NCI-H1417 (cell line): ENCODE results near the gene ZFHX2.

ENCODE experiments used
- DNase-seq, 3 experiments: peaks; one replicate each; lab custom pipeline; 2025; lab: John Stamatoyannopoulos, UW

The ZFHX2 gene

DNA sequence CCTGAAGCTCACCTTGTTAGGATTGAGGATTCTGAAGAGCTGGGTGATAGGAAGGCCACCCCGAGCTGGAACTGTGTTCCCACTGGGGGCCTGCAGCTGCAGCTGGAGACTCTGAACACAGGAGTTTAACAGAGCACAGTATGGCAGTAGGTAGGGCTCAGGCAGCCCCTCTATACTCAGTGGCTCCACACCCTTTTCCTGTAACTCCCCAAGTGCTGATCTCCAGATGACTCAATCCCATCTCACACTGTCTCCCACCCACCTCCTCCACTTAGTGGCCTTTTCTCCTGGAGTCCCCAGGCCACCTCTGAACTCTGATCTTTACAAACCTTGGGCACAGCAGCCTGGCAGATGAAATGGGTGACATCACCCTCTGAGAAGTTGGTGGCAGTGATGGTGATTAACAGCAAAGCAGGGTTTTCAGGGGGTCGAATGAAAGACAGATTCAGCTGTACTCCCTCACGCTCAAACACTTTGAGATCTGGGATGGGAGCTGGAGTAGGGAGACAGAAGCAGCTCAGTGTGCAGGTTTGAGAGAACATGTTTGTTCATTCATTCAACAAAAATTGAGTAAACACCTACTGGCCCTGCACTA lies 8.5 kb upstream of the ZFHX2 start:
- no peak for DNase-seq

DNA sequence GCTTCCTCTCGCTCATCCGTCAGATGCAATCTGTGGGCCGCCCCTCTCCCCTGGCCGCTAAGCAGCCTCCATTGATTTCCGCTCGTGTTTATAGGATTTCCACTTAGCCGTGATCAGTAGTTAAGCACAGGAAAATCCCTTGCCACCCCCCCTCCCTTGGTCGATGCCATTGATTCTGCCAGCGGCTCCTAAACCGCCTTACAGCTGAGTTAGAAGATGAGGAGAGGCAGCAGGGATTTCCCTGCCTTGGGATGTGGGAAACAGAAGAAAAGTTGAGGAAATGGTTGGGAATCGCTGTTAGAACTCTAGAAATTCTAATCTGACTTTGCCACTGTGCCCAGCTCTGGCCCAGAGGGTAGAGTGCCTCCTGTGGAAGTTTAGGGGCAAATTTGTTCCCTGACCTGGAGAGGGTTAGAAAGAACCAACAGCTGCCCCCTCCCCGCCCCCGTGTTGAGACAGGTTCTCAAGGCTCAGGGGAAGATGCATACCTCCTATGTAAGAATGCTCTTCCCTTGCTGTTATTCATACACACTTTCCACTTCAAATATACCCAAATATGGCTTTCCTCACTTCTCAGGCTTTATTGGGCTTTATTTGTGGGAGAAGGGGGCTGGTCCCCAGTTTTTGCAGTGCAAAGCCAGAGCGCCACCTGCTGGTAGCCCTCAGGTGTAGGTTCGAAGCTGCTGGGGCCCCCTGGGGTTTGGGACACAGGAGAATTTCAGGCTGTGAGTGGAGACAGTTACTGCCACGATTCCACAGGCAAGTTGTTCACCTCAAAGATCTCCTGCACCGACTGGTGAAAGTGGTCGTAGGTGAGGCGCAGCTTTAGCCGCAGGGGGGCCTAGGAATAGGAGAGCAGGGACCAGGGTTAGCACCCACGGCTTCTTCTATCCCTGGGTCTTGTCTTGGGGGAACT lies 7.7 kb upstream of the ZFHX2 start:
- DNase-seq: peak; percentile 40 to 73 (median 49)

DNA sequence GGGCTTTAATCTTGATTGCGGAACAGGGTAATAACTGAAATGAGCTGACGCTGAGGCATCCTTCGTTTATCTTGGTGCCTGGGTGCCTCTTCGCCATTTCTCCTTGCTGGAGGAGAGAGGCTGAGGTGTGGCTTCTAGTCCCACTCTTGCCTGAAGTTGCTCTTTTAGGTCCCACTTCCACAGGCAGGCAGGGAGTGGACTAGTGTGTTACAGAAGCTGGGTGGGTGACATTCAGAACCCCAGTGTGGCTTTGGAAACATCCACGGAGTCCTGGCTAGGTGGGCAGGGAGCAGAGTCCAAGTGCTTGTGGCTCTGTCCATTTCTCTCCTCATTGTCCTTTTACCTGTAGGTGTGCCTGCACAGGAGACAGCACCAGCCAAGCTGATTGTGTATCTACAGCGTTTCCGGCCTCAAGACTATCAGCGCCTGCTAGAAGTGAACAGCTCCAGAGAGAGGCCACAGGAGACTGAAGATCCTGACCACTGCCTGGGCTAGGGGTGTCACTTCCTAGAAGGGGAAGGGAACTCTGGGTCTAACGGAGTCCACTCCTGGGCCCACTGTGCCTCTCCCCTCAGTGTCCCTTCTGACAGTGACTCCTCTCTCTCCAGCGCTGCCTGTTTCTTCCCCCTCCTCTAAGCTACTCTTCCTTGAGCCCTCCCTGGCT lies 6.9 kb upstream of the ZFHX2 start:
- no peak for DNase-seq

DNA sequence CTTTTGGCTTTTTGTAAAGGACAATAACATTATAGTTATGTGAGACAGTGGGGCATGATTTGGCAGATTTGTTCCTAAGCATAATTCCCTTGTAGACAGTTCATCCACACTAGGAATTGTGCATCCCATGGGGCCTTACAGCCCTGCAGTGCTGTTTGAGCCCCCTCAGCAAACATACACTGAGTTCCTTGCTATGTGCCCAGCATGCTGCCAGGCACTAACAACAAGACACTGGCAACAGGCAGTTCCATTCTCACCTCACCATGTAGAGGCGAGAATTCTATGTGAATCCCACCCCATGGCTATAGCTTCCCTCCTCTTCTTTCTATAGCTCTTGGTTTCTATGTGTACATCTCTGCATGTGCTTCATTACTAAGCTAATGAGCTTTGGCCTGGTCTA lies 6.4 kb upstream of the ZFHX2 start:
- DNase-seq: no peak

DNA sequence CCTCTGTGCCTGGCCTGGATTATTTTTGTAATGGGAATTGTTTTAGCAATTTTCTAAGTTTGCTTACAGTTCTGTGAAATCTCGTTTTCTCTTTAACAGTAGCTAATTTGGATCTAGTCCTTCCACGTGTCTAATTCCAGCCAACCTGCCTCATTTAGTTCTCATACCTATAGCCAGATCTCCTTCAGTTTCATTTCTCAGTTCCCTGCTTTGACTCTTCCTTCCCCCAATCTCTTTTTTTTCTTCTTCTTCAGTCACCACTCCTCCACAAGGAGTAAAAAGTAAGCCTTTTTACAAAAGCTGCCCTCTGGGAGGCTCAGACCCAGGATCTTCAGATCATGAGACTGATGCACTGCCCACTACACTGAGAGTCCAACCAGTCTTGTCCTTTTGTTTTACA lies 6.0 kb upstream of the ZFHX2 start:
- DNase-seq: no peak

DNA sequence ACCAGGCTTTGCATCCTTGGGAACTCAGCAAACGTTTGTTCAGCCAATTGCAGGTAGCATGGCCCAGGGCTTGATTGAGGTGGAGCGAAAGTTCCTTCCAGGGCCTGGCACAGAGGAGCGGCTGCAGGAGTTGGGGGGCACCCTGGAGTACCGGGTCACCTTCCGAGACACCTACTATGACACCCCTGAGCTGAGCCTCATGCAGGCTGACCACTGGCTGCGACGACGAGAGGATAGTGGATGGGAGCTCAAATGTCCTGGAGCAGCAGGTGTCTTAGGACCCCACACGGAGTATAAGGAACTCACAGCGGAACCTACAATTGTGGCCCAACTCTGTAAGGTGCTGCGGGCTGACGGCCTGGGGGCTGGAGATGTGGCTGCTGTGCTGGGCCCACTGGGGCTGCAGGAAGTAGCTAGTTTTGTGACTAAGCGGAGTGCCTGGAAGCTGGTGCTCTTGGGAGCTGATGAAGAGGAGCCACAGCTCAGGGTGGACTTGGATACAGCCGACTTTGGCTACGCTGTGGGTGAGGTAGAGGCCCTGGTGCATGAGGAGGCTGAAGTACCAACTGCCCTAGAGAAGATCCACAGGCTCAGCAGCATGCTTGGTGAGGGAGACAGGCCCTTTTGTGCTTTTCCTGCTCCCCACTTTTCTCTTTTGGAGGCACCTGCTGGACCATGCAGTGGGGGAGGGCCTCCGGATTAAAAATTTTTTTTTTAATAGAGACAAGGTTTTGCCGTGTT lies 5.3 kb upstream of the ZFHX2 start:
- DNase-seq: peak in 2 of 3 experiments; percentile 41 to 42

DNA sequence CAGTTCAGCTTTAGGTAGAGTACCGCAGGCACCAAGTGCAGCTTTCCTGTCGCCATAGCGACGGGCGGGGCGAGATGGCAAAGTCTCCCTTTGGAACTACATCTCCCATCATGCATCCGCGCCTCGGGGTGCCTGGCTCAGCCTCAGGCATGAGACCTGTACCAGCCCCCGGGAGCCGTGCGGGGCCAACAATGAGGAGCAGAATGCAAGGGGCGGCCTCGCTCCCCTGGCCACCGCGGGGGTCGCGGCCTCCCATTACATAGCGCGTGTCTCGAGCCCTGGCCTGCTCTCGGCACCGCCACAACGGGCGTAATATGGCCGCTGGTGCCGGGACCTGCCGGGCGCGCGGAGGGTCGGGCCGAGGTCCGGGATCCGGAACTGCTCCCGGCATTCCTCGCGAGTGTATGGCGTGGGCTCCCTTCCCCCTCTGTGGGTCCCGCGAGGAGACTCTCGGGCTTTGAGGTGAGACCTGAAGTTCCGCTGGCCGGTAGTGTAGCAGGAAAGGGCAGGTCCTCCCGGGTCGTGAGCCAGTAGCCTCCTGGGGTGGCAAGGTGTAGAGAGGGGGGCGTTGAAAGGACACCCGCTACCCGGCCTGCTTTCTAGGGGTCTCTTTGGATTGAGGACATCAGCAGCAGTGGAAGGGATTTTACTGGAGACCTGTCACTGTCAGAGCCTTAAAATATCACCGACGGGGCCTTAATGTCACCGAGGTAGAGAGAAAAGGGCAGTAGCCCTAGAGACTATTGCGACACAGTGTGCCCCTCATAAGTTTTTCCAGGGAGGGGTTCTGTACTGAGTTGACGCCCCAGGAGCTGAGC lies 4.5 kb upstream of the ZFHX2 start, which contains the start of gene THTPA:
THTPA (plus strand) TSS at position 390 of the 818 bp plus-strand sequence. CDS start 487 bp downstream, outside the sequence.
- DNase-seq: peak; percentile 91 to 96 (median 95)

DNA sequence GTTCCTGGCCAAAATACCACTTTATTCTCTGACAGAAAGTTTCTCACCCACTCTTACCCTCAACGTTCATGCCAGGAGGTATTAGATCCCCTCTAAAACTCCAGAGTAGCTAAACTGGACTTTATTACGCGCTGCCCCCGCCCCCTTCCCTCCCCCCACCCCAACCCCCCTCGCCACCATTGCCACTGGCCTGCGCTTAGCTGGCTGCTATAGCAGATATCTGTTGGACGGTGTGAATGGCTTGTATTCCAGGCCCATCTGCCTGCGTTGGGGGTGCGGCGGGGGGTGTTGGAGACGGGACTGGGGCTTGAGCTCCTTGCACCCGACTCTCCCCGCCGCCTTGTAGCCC lies 3.9 kb upstream of the ZFHX2 start:
- DNase-seq: no peak

DNA sequence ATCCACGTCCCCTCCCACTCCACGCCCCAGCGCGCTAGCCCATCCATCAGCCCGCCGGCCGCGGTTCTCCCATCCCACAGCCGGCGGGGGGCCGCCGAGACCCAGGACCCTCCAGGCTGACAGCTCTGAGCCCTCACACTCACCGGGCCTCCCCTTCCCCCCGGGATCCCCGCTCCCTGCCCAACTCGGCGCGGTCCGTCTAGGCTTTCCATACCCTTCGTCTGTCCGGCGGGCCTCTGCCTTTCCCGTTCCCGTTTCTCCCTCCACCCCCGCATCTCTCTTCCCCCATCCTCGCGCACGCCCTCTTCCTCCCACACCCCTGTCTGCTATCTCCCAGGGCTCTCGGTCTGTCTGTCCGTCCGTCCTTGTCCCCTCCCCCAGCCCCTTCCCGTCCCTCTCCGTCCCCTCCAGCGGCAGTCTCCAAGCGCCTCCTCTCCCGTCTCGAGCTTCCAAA lies 726 bp downstream of the ZFHX2 start:
- DNase-seq: peak in 1 of 3 experiments; percentile 83

DNA sequence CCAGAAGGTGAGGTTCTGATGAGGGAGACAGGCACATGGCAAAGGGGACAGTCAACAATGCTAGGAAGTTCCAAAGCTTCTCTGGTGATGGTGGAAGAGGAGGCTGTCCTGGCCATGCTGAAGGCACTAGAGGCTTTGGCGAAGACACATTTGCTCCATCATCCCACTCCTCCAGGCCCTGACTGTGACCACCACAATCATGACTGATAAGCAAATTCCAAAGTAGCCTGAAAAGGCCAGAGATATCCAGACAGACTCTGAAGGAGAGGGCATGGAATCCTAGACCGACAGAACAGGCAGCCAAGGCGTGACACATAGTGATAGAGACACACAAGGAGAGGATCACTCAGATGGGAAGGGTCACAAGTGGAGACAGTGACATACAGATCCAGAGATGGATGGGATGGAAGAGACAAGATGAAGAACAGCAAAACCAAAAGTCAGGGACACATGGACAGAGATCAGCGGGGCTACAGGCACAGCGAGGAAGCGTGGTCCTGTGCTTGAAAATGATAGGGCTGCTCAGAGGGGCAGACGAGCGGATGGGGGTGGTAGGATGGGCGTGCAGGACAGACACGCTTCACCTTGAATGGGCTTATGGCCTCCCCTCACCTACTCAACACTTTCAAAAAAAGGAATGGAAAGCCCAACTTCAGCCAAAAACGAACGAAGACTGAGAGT lies 1.3 kb downstream of the ZFHX2 start:
- peak in 1 of 3 experiments; percentile 52 for DNase-seq

DNA sequence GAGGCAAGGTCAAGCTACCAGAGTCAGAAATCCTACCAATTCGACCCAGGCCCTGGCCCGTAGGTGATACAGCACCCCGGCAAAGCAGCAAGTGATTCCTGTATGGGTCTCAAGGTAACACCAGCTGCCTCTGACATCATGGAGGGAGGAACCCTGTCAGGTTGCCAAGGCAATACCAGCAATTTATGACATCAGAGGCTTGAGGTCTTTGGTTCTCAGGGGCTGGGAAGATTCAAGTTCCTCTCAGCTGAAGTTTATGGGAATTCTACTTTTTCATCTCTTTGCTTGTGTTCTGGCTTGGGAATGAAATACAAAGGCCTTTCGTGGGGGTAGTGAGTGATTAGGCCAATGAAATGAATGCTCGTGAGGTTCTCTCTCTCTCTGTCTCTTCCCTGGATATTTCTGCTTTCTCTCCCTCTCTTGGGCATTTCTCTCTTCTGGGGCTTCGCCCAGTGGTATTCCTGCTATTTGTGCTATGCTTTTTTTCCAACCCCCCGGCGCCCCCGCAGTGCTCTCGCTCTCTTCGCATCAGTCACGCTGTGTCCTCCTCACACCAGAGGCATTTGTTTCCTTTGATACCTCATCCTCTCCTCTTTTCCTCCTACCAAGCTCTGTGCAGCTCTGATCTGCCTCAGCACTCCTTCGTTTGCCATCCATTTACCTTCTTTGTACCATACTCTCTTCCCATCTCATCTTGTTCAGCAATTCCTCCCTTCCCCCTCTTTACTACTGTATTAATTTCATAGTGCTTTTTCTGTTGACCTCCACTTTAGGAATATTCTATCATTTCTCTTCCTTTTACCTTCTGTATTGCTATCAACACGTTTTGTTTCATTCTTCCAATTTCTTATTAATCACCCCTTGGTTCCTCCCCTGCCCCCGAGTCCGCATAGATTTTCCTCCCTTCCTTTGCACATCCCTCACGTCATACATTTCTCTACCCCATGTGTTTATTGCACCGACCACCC lies 2.9 kb downstream of the ZFHX2 start:
- peak in 1 of 3 experiments; percentile 12 for DNase-seq

DNA sequence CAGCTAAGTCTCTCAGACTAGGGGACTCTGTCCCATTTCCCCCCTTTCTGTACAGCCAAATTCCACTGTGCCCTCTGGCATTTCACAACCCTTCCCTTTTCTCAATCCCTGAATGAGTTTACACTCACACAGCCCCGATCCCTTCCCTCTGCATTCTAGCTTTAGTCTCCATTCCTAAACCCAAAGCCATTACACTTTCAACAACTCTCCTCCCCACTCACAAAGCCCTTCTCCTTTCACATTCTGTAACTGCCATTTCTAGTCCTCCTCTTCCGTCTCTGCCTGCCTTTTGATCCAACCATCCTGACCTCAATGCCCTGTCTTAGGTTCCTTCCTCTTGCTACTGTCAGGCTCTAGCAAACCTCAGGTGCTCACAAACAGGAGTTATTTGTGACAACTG lies 3.6 kb downstream of the ZFHX2 start:
- no peak for DNase-seq

DNA sequence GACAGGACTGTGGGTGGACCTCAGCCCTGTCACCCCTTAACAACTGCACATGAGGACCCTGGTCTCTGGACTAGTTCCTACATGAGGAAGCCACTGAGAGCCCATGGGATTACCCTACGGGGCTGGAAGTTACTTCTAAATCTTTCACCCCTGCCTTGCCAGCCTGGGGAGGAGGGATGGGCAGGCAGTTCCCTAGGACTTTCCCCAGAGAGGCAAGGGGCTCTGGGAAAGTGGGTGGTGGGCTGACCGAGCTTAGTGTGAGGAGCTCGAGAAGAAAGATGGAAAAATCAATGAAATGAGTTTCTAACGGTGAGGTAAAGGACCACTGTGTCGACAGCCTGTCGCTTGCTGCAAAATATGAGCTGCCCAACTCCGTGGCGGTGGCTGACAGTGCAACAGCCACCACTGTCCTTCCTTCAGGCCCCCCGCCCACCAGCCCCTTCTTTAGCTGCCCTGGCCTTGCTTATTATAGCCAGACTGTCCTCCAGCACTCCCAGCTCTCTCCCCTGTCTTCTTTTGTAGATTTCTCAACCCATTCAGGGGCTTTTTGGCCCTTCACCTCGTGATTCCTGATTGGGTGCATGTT lies 5.0 kb downstream of the ZFHX2 start:
- no peak for DNase-seq

DNA sequence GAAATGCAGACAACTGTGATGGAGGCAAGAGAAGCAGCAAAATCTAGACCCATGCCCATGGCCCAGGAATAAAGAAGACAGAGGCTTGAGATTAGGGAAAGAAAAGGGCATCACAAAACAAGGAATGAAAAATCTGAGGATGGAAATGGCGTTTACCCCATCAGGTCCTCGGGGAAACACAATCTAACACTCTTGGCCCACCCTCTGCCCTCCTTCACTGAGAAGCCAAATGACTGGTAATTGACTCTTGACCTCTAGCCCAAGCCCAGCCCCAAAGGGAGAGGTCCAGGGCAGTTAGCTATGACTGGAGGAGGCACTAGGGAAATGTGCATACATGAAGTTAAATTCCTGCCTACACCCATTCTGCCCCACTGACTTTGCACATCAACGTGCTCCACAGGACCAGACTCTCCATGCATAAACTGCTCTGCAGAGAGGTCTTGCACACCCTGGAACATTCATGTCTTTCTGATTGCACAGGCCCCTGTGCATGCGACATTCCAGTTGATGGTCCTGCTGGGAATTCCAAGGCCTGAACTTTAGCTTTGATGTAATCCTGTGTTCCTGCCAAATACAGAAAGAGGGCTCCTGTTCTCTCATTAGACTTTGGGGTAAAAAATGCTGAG lies 5.7 kb downstream of the ZFHX2 start:
- DNase-seq: no peak

DNA sequence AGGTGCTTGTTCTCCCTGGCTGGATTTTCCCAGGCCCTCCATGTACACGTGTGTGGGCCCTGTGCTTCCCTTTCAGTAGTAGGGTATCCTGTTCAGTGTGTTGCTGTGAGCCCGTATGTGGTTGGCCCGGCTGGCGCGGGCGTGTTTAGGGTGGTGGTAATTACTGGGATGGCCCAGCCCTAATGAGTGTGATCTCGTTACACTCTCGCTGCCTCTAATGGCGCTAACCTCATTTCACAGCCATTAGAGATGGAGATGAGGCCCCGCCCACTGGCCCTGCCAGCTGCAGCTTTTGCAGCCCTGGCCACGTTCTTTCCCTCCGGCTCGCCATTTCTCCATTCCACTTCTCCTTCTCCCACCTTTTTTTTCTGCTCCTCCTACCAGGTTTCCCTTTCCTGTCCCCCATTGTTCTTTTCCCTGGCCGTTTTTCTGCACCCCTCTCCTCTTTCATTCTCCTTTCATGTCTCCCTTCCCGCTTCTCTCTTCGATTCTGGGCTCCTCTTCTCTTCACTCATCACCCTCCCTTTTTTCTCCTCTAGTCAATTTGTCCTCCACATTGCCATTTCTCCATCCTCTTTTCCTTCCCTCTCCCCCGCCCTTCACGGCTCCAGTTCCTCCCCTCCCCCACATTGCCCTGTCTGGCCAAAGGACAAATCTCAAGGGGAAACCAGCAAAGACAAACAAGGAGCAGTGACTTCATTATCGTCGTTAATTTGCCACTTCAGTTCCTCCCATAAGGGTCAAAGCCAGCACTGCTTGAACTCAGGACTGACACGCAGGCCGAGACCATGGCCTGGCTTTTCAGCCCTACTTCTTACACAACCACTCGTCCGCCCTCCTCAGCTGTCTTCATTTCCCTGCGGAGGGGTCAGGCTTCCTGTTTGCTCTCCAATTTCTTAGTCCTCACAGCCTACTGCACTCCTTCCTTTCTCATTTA lies 6.8 kb downstream of the ZFHX2 start:
- DNase-seq: peak; percentile 73 to 94 (median 89)

DNA sequence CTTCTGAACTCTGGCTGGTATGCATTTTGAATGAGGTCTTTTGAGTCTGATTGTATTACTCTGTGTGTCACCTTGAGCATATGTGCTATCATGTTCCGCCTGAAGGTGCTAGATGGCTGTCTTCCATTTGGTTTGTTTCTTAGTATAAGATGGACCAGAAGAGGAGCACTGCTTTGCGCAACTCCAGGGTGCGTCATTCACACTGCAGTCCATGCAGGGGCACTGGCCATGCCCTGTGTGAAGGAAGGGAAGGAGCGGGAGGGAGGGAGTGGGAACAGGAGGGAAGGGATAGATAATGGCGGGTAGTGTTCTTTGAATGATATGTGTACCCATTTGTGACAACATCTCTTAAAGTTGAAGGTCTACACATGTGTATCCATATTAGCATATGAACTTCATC lies 8.2 kb downstream of the ZFHX2 start:
- no peak for DNase-seq

DNA sequence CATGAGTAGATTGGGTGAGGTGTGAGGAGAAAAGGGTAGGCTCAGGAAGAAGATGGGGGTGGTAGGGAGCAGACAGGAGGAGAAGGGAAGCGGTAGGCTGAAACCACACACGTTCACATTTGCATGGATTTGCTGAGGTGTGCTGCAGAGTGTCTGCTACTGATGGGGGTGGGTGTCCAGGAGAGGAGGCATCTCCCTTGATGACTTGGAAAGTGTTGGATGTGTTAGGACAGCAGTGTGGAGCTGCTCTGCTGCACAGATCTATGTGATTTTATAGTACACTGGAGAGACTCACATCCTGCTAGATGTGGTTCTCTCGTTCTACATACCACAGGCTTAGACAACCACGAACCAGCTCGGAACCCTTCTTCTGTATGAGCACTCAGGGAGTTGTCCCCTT lies 9.3 kb downstream of the ZFHX2 start:
- DNase-seq: no peak

DNA sequence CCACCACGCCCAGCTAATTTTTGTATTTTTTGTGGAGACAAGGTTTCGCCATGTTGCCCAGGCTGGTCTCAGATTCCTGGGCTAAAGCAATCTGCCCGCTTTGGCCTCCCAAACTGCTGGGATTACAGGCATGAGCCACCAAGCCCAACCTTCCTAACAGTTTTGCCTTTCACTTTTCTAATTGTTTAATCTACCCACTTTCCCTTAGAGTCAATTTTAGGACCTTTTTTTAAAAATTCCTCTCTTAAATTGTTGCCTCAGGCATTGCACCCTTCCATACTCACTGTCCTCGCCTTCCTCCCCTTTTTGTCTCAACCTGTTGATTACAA lies 11.5 kb downstream of the ZFHX2 start:
- no peak for DNase-seq
